IMR-90 (cell line): ENCODE measurements around the gene BMPER. TPM values are rescaled to one million over a fixed set of nuclear protein-coding genes. Genes with fewer than 3 reads are reported as not detected.

Source experiments
- ATAC-seq: fragments of 200-7000 bp; cut with Tn5 transposase; 2 replicates; pipeline ENCODE4 v1.9.1; 2020; ENCODE audit warnings: low read depth, mild to moderate bottlenecking, moderate library complexity
- BruUV-seq: library from RNA; stranded (reverse); fragments of 400-500 nt; replicated peaks from 2 replicates; lab custom pipeline; 2021; lab: Mats Ljungman, UMichigan
- CTCF ChIA-PET: fragments of 300-600 bp; formaldehyde crosslinking; extraction: SDS; loops from one replicate; lab custom pipeline; 2021; ENCODE audit warnings: antibody characterized with exemption; lab: Yijun Ruan, JAX
- POLR2A ChIA-PET: fragments of 300-600 bp; sonication (Branson Sonifier 250); formaldehyde crosslinking; loops from one replicate; lab custom pipeline; 2022; ENCODE audit warnings: antibody characterized with exemption; ENCODE audit not compliant: unreplicated experiment; lab: Charles Lee
- DNase-seq: peaks from one replicate; pipeline ENCODE4 v3.0.0; 2013
- H2AFZ ChIP-seq: replicated peaks from 2 replicates; pipeline ENCODE3; 2013; ENCODE audit warnings: low read length, mild to moderate bottlenecking; ENCODE audit not compliant: poor library complexity
- H2AK5ac ChIP-seq: 2 replicates; pipeline ENCODE4 v1.6.1; 2013; ENCODE audit warnings: low read depth, low read length, inconsistent platforms
- H2AK9ac ChIP-seq: replicated peaks from 2 replicates; pipeline ENCODE3; 2013; ENCODE audit warnings: mild to moderate bottlenecking, low read depth, low read length, moderate library complexity; ENCODE audit not compliant: poor library complexity
- H2BK120ac ChIP-seq: 2 replicates; pipeline ENCODE4 v1.6.1; 2013; ENCODE audit warnings: low read depth, low read length, inconsistent platforms
- H2BK15ac ChIP-seq: 3 replicates; pipeline ENCODE4 v1.6.1; 2013; ENCODE audit warnings: low read depth, low read length, inconsistent platforms
- H2BK20ac ChIP-seq: 2 replicates; pipeline ENCODE4 v1.6.1; 2013; ENCODE audit warnings: low read depth, mild to moderate bottlenecking, inconsistent platforms, low read length, moderate library complexity
- H2BK5ac ChIP-seq: 2 replicates; pipeline ENCODE4 v1.6.1; 2013; ENCODE audit warnings: mild to moderate bottlenecking, low read depth, low read length, inconsistent platforms; ENCODE audit not compliant: poor library complexity, severe bottlenecking
- H3K14ac ChIP-seq: replicated peaks from 2 replicates; pipeline ENCODE4 v1.6.1; 2013; ENCODE audit warnings: low read depth, low read length, inconsistent platforms
- H3K18ac ChIP-seq: 2 replicates; pipeline ENCODE4 v1.6.1; 2013; ENCODE audit warnings: low read depth, low read length, control low read depth
- H3K23ac ChIP-seq: 2 replicates; pipeline ENCODE4 v1.6.1; 2013; ENCODE audit warnings: low read depth, low read length, inconsistent platforms
- H3K27ac ChIP-seq: 2 replicates; pipeline ENCODE4 v1.5.1; 2013; ENCODE audit warnings: mild to moderate bottlenecking, control low read depth, low read length; ENCODE audit not compliant: insufficient read depth
- H3K27me3 ChIP-seq: 2 replicates; pipeline ENCODE4 v1.6.1; 2013; ENCODE audit warnings: low read length; ENCODE audit not compliant: control insufficient read depth, insufficient read depth
- H3K36me3 ChIP-seq: 2 replicates; pipeline ENCODE4 v1.6.1; 2013; ENCODE audit warnings: low read length, mixed read lengths; ENCODE audit not compliant: control insufficient read depth, insufficient read depth
- H3K4ac ChIP-seq: 2 replicates; pipeline ENCODE4 v1.6.1; 2013; ENCODE audit warnings: low read depth, low read length, inconsistent platforms
- H3K4me1 ChIP-seq: 2 replicates; pipeline ENCODE4 v1.6.1; 2013; ENCODE audit warnings: low read length, mixed read lengths; ENCODE audit not compliant: control insufficient read depth, insufficient read depth
- H3K4me2 ChIP-seq: 2 replicates; pipeline ENCODE4 v1.6.1; 2013; ENCODE audit warnings: low read depth, mild to moderate bottlenecking, control low read depth, low read length, moderate library complexity
- H3K4me3 ChIP-seq: 2 replicates; pipeline ENCODE4 v1.5.1; 2013; ENCODE audit warnings: low read depth, mild to moderate bottlenecking, control low read depth, low read length, moderate library complexity; ENCODE audit not compliant: insufficient read depth
- H3K56ac ChIP-seq: 2 replicates; pipeline ENCODE4 v1.6.1; 2013; ENCODE audit warnings: low read length, inconsistent platforms; ENCODE audit not compliant: insufficient read depth; ENCODE audit errors: extremely low read depth
- H3K79me1 ChIP-seq, 2 experiments: 2 replicates each; pipeline ENCODE4 v1.6.1; 2013; ENCODE audit warnings: low read length in 2 of 2, inconsistent platforms in 1 of 2, low read depth in 1 of 2
- H3K9ac ChIP-seq: 2 replicates; pipeline ENCODE4 v1.6.1; 2013; ENCODE audit warnings: low read depth, low read length, control low read depth
- H3K9me1 ChIP-seq: 2 replicates; pipeline ENCODE4 v1.6.1; 2013; ENCODE audit warnings: low read length, inconsistent platforms; ENCODE audit not compliant: insufficient read depth
- H3K9me3 ChIP-seq: 2 replicates; pipeline ENCODE4 v1.6.1; 2013; ENCODE audit warnings: low read length; ENCODE audit not compliant: control insufficient read depth, insufficient read depth
- H4K20me1 ChIP-seq: 2 replicates; pipeline ENCODE4 v1.6.1; 2013; ENCODE audit warnings: low read length, inconsistent platforms; ENCODE audit not compliant: insufficient read depth
- H4K5ac ChIP-seq: 2 replicates; pipeline ENCODE4 v1.6.1; 2013; ENCODE audit warnings: mild to moderate bottlenecking, low read depth, low read length, control low read depth
- H4K8ac ChIP-seq, 2 experiments: 2 replicates each; pipeline ENCODE4 v1.6.1; 2013; ENCODE audit warnings: low read depth in 2 of 2, low read length in 2 of 2, control low read depth in 1 of 2, inconsistent platforms in 1 of 2
- H4K91ac ChIP-seq: 2 replicates; pipeline ENCODE4 v1.6.1; 2013; ENCODE audit warnings: low read depth, low read length, inconsistent platforms; ENCODE audit not compliant: insufficient read depth
- BHLHE40 ChIP-seq: fragments of 150-350 bp; IDR thresholded peaks from 2 replicates; pipeline ENCODE4 v1.6.1; 2016; ENCODE audit warnings: mild to moderate bottlenecking, low read depth, low read length
- CEBPB ChIP-seq: IDR thresholded peaks from 2 replicates; pipeline ENCODE4 v1.6.1; 2012; ENCODE audit warnings: low read depth, low read length, improper control_type of control experiment
- CHD1 ChIP-seq: IDR thresholded peaks from 2 replicates; pipeline ENCODE4 v1.6.1; 2012; ENCODE audit warnings: low read depth, low read length, improper control_type of control experiment
- FOS ChIP-seq: fragments of 150-350 bp; IDR thresholded peaks from 2 replicates; pipeline ENCODE4 v1.6.1; 2016; ENCODE audit warnings: low read depth, low read length
- MAFK ChIP-seq: IDR thresholded peaks from 2 replicates; pipeline ENCODE4 v1.6.1; 2012; ENCODE audit warnings: low read depth, low read length, improper control_type of control experiment
- MAZ ChIP-seq: IDR thresholded peaks from 2 replicates; pipeline ENCODE4 v1.6.1; 2012; ENCODE audit warnings: low read depth, mild to moderate bottlenecking, low read length, improper control_type of control experiment, moderate library complexity, borderline replicate concordance
- MXI1 ChIP-seq: IDR thresholded peaks from 2 replicates; pipeline ENCODE4 v1.6.1; 2012; ENCODE audit warnings: low read depth, mild to moderate bottlenecking, low read length, moderate library complexity, borderline replicate concordance
- NFE2L2 ChIP-seq: fragments of 150-350 bp; IDR thresholded peaks from 2 replicates; pipeline ENCODE4 v1.6.1; 2016; ENCODE audit warnings: low read depth, mild to moderate bottlenecking, low read length
- POLR2A ChIP-seq: IDR thresholded peaks from 2 replicates; pipeline ENCODE4 v1.6.1; 2012; ENCODE audit warnings: mild to moderate bottlenecking, low read depth, low read length
- RAD21 ChIP-seq: IDR thresholded peaks from 2 replicates; pipeline ENCODE4 v1.6.1; 2012; ENCODE audit warnings: low read length, improper control_type of control experiment
- RCOR1 ChIP-seq: IDR thresholded peaks from 2 replicates; pipeline ENCODE4 v1.6.1; 2012; ENCODE audit warnings: mild to moderate bottlenecking, low read length, improper control_type of control experiment; ENCODE audit not compliant: insufficient replicate concordance
- RFX5 ChIP-seq: IDR thresholded peaks from 2 replicates; pipeline ENCODE4 v1.8.0; 2012; ENCODE audit warnings: low read depth, mild to moderate bottlenecking, low read length, moderate library complexity
- SMC3 ChIP-seq: fragments of 150-350 bp; IDR thresholded peaks from 2 replicates; pipeline ENCODE4 v1.6.1; 2016; ENCODE audit warnings: low read depth, mild to moderate bottlenecking, antibody characterized with exemption, low read length, moderate library complexity
- WGBS, 2 experiments: methylation state at CpG; one replicate each; pipeline versions ENCODE4 v1.1.5 to v1.1.7; 2013; ENCODE audit warnings: missing lambda C conversion rate in 2 of 2; ENCODE audit not compliant: insufficient read length in 1 of 2; ENCODE audit errors: extremely low coverage in 2 of 2; 5-methylcytosine and 5-hydroxymethylcytosine counted together
- dilution Hi-C: fragments of 300-500 bp; cut with HindIII; formaldehyde crosslinking; loops from one replicate; pipeline ENCODE4 v1.14.3; 2018; ENCODE audit warnings: low sequenced_read_pairs; ENCODE audit not compliant: unreplicated experiment
- in situ Hi-C: fragments of 300-500 bp; cut with MboI; formaldehyde crosslinking; loops from 3 replicates; pipeline ENCODE4 v1.14.3; 2019; ENCODE audit warnings: low sequenced_read_pairs, inconsistent platforms, mixed read lengths
- intact Hi-C: fragments of 100-400 bp; cut with micrococcal nuclease; formaldehyde crosslinking; loops from 2 replicates; pipeline ENCODE4 v1.10.0; 2022
- polyA plus RNA-seq, 3 experiments: library from polyadenylated mRNA; depleted of rRNA; stranded (reverse); fragments of >200 nt; gene quantifications; 2 replicates each; pipeline ENCODE4 v1.2.3, GENCODE V29; 2012; ENCODE audit warnings: low replicate concordance in 1 of 3
- total RNA-seq: library from RNA; depleted of rRNA; stranded (reverse); fragments of >200 nt; gene quantifications from 2 replicates; pipeline ENCODE4 v1.2.3, GENCODE V29; 2012
- TF ChIP-seq, protein P1 (sequence below): fragments of 150-350 bp; IDR thresholded peaks from 2 replicates; pipeline ENCODE4 v1.6.1; 2017; ENCODE audit warnings: mild to moderate bottlenecking, antibody characterized with exemption, low read length, low read depth
- TF ChIP-seq, protein P2 (sequence below): conservative IDR thresholded peaks from 2 replicates; pipeline ENCODE4 v1.5.1; 2012; ENCODE audit warnings: mild to moderate bottlenecking, low read depth, low read length, improper control_type of control experiment
- TF ChIP-seq, protein P3 (sequence below): fragments of 150-350 bp; IDR thresholded peaks from 2 replicates; pipeline ENCODE4 v1.6.1; 2016; ENCODE audit warnings: low read depth, mild to moderate bottlenecking, low read length, moderate library complexity, borderline replicate concordance

Gene BMPER
- total and polyA plus RNA-seq, 2 of the 4 experiments (the other 2 are of a cell fraction) = 6.2 to 7.9 TPM

GRCh38 chr7:34042406-34042805 is 137.1 kb downstream of the BMPER start:
- DNase-seq (peak; percentile 49), ATAC-seq (peak; percentile 62)
- POLR2A ChIA-PET = no interaction called here
- no peak overlapping the region for H2BK15ac ChIP-seq
- H2BK20ac ChIP-seq = peak overlapping the region; percentile 23; the same call in 1 of the 2 replicates
- no peak overlapping the region for H2AK9ac ChIP-seq
- H3K9me1 ChIP-seq = peaks cover 5% of the 10 kb centered on the region; the same call in 1 of the 2 replicates
- no peak overlapping the region; a peak in 1 of 4 replicates for H4K8ac ChIP-seq
- no peaks in the 10 kb centered on the region for H3K27me3 ChIP-seq
- no peak overlapping the region; the same call in 1 of the 2 replicates for H3K14ac ChIP-seq
- H4K5ac ChIP-seq = peak overlapping the region; percentile 16; the same call in 1 of the 2 replicates
- dilution Hi-C loops = no loop called here
- peak overlapping the region; percentile 42; the same call in 1 of the 2 replicates for H3K18ac ChIP-seq
- no peak overlapping the region for H2AFZ ChIP-seq
- no peaks in the 10 kb centered on the region for H3K79me1 ChIP-seq
- 0 out of 2 replicates have a peak overlapping the region, but pooled peaks have one; percentile 43 for H4K91ac ChIP-seq
- in situ Hi-C loops = no loop called here
- no TSS peak for BruUV-seq
- H3K9ac ChIP-seq = no peak overlapping the region
- no peaks in the 10 kb centered on the region for H4K20me1 ChIP-seq
- no peak overlapping the region for H3K4me3 ChIP-seq
- WGBS, 2 experiments = no CpG with 5 or more reads among the region's 2 CpGs
- H3K56ac ChIP-seq = no peak overlapping the region
- peak overlapping the region; percentile 18; the same call in 1 of the 2 replicates for H3K4ac ChIP-seq
- CTCF ChIA-PET = interaction anchor here (1.0 to 1.2 kb wide), 3 partner anchors 10 to 61 kb away, joined by 3 read pairs; no protein-coding TSS in a partner anchor
- H3K36me3 ChIP-seq = no peaks in the 10 kb centered on the region
- no peak overlapping the region; the same call in 1 of the 2 replicates for H2BK120ac ChIP-seq
- TF ChIP-seq POLR2A = no peak
- no peak for TF ChIP-seq MAFK
- TF ChIP-seq RFX5 = no peak
- no peak for TF ChIP-seq NFE2L2
- TF ChIP-seq, protein P1, sequence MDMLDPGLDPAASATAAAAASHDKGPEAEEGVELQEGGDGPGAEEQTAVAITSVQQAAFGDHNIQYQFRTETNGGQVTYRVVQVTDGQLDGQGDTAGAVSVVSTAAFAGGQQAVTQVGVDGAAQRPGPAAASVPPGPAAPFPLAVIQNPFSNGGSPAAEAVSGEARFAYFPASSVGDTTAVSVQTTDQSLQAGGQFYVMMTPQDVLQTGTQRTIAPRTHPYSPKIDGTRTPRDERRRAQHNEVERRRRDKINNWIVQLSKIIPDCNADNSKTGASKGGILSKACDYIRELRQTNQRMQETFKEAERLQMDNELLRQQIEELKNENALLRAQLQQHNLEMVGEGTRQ = no peak
- TF ChIP-seq, protein P2, sequence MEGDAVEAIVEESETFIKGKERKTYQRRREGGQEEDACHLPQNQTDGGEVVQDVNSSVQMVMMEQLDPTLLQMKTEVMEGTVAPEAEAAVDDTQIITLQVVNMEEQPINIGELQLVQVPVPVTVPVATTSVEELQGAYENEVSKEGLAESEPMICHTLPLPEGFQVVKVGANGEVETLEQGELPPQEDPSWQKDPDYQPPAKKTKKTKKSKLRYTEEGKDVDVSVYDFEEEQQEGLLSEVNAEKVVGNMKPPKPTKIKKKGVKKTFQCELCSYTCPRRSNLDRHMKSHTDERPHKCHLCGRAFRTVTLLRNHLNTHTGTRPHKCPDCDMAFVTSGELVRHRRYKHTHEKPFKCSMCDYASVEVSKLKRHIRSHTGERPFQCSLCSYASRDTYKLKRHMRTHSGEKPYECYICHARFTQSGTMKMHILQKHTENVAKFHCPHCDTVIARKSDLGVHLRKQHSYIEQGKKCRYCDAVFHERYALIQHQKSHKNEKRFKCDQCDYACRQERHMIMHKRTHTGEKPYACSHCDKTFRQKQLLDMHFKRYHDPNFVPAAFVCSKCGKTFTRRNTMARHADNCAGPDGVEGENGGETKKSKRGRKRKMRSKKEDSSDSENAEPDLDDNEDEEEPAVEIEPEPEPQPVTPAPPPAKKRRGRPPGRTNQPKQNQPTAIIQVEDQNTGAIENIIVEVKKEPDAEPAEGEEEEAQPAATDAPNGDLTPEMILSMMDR = no peak
- no peak for TF ChIP-seq CEBPB
- TF ChIP-seq MXI1 = no peak
- no peak for TF ChIP-seq BHLHE40
- TF ChIP-seq MAZ = no peak
- TF ChIP-seq, protein P3, sequence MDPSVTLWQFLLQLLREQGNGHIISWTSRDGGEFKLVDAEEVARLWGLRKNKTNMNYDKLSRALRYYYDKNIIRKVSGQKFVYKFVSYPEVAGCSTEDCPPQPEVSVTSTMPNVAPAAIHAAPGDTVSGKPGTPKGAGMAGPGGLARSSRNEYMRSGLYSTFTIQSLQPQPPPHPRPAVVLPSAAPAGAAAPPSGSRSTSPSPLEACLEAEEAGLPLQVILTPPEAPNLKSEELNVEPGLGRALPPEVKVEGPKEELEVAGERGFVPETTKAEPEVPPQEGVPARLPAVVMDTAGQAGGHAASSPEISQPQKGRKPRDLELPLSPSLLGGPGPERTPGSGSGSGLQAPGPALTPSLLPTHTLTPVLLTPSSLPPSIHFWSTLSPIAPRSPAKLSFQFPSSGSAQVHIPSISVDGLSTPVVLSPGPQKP = no peak
- TF ChIP-seq FOS = no peak
- TF ChIP-seq RAD21 = no peak
- no peak for TF ChIP-seq CHD1
- no peak for TF ChIP-seq SMC3
- TF ChIP-seq RCOR1 = no peak
- intact Hi-C loops = no loop called here
- peak overlapping the region; percentile 32 for H2BK5ac ChIP-seq
- H3K4me1 ChIP-seq = peaks cover 12% of the 10 kb centered on the region
- H2AK5ac ChIP-seq = 0 out of 2 replicates have a peak overlapping the region, but pooled peaks have one; percentile 20
- no peak overlapping the region; the same call in 1 of the 2 replicates for H3K4me2 ChIP-seq
- H3K27ac ChIP-seq = no peak overlapping the region
- H3K9me3 ChIP-seq = no peaks in the 10 kb centered on the region
- H3K23ac ChIP-seq = no peak overlapping the region
